Trophoblast cell (in vitro differentiated cells and primary cell): ENCODE results near the gene FGFR2.

Experiments used
- DNase-seq, 2 donors: peaks; one replicate each; pipeline ENCODE4 v3.0.0-alpha.2; 2016
- H2AFZ ChIP-seq: 2 replicates; pipeline ENCODE4 v1.6.1; 2013; ENCODE audit warnings: low read length, moderate library complexity, mild to moderate bottlenecking; ENCODE audit not compliant: insufficient read depth, poor library complexity
- H2AK5ac ChIP-seq: 2 replicates; pipeline ENCODE4 v1.6.1; 2013; ENCODE audit warnings: mild to moderate bottlenecking, low read length
- H2BK120ac ChIP-seq: 2 replicates; pipeline ENCODE4 v1.6.1; 2013; ENCODE audit warnings: low read length, mild to moderate bottlenecking, moderate library complexity; ENCODE audit not compliant: insufficient read depth, poor library complexity
- H2BK12ac ChIP-seq: 2 replicates; pipeline ENCODE4 v1.6.1; 2013; ENCODE audit warnings: mild to moderate bottlenecking, low read length, moderate library complexity
- H2BK5ac ChIP-seq: 2 replicates; pipeline ENCODE4 v1.6.1; 2013; ENCODE audit warnings: low read length, low read depth, moderate library complexity, mild to moderate bottlenecking; ENCODE audit not compliant: poor library complexity
- H3K14ac ChIP-seq: 2 replicates; pipeline ENCODE4 v1.6.1; 2013; ENCODE audit warnings: mild to moderate bottlenecking, low read length
- H3K18ac ChIP-seq: 2 replicates; pipeline ENCODE4 v1.6.1; 2013; ENCODE audit warnings: mild to moderate bottlenecking, low read length
- H3K23ac ChIP-seq: 2 replicates; pipeline ENCODE4 v1.6.1; 2013; ENCODE audit warnings: low read length
- H3K27ac ChIP-seq: 2 replicates; pipeline ENCODE4 v1.5.1; 2013; ENCODE audit warnings: low read depth, mild to moderate bottlenecking, inconsistent platforms, low read length, moderate library complexity
- H3K27me3 ChIP-seq: 2 replicates; pipeline ENCODE4 v1.6.1; 2013; ENCODE audit warnings: inconsistent platforms, mild to moderate bottlenecking, low read length, moderate library complexity; ENCODE audit not compliant: insufficient read depth
- H3K36me3 ChIP-seq, 2 experiments: 1 replicate in 1 of 2; 2 replicates in 1 of 2; pipeline ENCODE4 v1.6.1; 2013; ENCODE audit warnings: low read length in 2 of 2, mild to moderate bottlenecking in 2 of 2, moderate library complexity in 1 of 2; ENCODE audit not compliant: insufficient read depth in 2 of 2, control insufficient read depth in 1 of 2
- H3K4ac ChIP-seq: 2 replicates; pipeline ENCODE4 v1.6.1; 2013; ENCODE audit warnings: low read depth, mild to moderate bottlenecking, low read length, moderate library complexity
- H3K4me1 ChIP-seq, 2 experiments: 1 replicate in 1 of 2; 2 replicates in 1 of 2; pipeline ENCODE4 v1.6.1; 2013; ENCODE audit warnings: low read length in 2 of 2, mild to moderate bottlenecking in 2 of 2, moderate library complexity in 1 of 2; ENCODE audit not compliant: insufficient read depth in 2 of 2, control insufficient read depth in 1 of 2
- H3K4me2 ChIP-seq: 2 replicates; pipeline ENCODE4 v1.6.1; 2013; ENCODE audit warnings: inconsistent platforms, mild to moderate bottlenecking, low read length, moderate library complexity
- H3K4me3 ChIP-seq: 2 replicates; pipeline ENCODE4 v1.5.1; 2013; ENCODE audit warnings: mild to moderate bottlenecking, low read depth, low read length, inconsistent platforms
- H3K79me1 ChIP-seq: one replicate; pipeline ENCODE4 v1.6.1; 2013; ENCODE audit warnings: low read length
- H3K79me2 ChIP-seq: 2 replicates; pipeline ENCODE4 v1.6.1; 2013; ENCODE audit warnings: low read length, mild to moderate bottlenecking; ENCODE audit not compliant: control insufficient read depth, insufficient read depth, poor library complexity
- H3K9ac ChIP-seq: 2 replicates; pipeline ENCODE4 v1.6.1; 2013; ENCODE audit warnings: mild to moderate bottlenecking, low read length
- H3K9me3 ChIP-seq: 2 replicates; pipeline ENCODE4 v1.6.1; 2013; ENCODE audit warnings: low read depth, mild to moderate bottlenecking, control low read depth, inconsistent platforms, low read length; ENCODE audit not compliant: insufficient read depth
- H4K12ac ChIP-seq: 2 replicates; pipeline ENCODE4 v1.6.1; 2013; ENCODE audit warnings: low read depth, mild to moderate bottlenecking, low read length, moderate library complexity
- H4K8ac ChIP-seq: 2 replicates; pipeline ENCODE4 v1.6.1; 2013; ENCODE audit warnings: low read depth, mild to moderate bottlenecking, low read length, moderate library complexity
- H4K91ac ChIP-seq: one replicate; pipeline ENCODE4 v1.6.1; 2013; ENCODE audit warnings: low read depth, mild to moderate bottlenecking, low read length, moderate library complexity
- WGBS: extraction: QIAGEN DNeasy Blood & Tissue Kit; methylation state at CpG from one replicate; pipeline ENCODE4 v1.1.7; 2013; ENCODE audit warnings: missing lambda C conversion rate; ENCODE audit not compliant: insufficient read length, insufficient coverage; ENCODE audit errors: extremely low coverage; 5-methylcytosine and 5-hydroxymethylcytosine counted together

FGFR2 gene

DNA sequence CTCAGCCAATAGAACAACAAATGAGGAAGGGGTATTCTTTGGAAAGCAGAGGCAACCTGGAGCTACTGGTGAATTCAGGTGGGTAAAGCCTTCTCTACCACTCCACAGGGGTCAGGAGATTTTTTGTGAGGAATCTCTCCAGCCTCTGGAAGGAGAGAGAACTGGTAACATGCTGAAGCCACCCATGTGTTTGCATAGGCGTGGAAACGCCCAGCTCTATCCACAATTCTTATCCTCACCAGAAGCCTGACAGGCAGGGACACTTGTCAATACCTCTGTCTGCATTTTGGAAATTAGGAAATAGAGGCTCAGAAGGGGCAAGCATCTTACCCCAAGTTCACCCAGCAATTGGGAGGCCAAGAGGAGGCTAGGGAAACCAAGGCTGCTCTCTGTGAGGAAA is 133.7 kb downstream of the FGFR2 start:
- no peaks in the 10 kb centered on the region for H3K9me3 ChIP-seq
- no CpG with 5 or more reads among the region's 2 CpGs for WGBS
- H3K4me3 ChIP-seq = no peak overlapping the region
- H4K91ac ChIP-seq = no peak overlapping the region
- no peak overlapping the region for H3K14ac ChIP-seq
- no peaks in the 10 kb centered on the region for H3K79me1 ChIP-seq
- no peaks in the 10 kb centered on the region for H3K79me2 ChIP-seq
- no peak overlapping the region for H3K4me2 ChIP-seq
- no peak overlapping the region for H3K23ac ChIP-seq
- H4K8ac ChIP-seq = no peak overlapping the region
- no peak overlapping the region for H3K4ac ChIP-seq
- no peak overlapping the region for H3K18ac ChIP-seq
- no peak overlapping the region for H4K12ac ChIP-seq
- H2BK5ac ChIP-seq = no peak overlapping the region
- no peak overlapping the region for H3K9ac ChIP-seq
- DNase-seq = no peak
- no peak overlapping the region for H2BK12ac ChIP-seq
- no peaks in the 10 kb centered on the region for H3K36me3 ChIP-seq
- H3K27ac ChIP-seq = no peak overlapping the region
- peaks cover 5% of the 10 kb centered on the region in 2 experiments for H3K4me1 ChIP-seq
- H2AFZ ChIP-seq = no peak overlapping the region
- H2BK120ac ChIP-seq = no peak overlapping the region
- H3K27me3 ChIP-seq = no peaks in the 10 kb centered on the region
- no peak overlapping the region for H2AK5ac ChIP-seq

DNA sequence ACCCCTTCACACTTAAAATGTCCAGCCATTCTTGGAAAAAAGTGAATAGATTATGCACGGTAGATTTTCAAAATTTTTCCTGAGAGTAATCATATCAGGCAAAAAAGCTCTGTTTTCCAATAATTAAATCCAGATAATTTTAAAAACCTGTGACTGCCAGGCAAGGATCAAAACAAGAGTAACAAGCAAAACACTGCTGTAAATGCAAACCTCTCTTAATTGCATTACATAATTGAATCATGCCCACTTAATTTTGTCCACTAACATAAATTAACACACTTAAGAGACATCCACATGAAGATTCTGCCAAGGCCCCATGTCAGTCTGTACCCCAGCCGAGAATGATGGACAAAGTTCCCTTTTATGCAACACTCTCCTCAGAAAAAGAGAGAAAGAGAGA is 135.3 kb downstream of the FGFR2 start:
- no peak for DNase-seq
- Histone ChIP-seq H3K27ac (no peak overlapping the region), H2BK12ac (no peak overlapping the region), H3K23ac (no peak overlapping the region), H3K4ac (no peak overlapping the region), H4K12ac (no peak overlapping the region), H3K9ac (no peak overlapping the region), H3K9me3 (no peaks in the 10 kb centered on the region), H3K4me1 (peaks cover 5% of the 10 kb centered on the region in 2 experiments), H3K14ac (no peak overlapping the region), H3K79me2 (no peaks in the 10 kb centered on the region), H3K36me3 (no peaks in the 10 kb centered on the region), H3K4me3 (no peak overlapping the region), H2BK120ac (no peak overlapping the region), H3K18ac (no peak overlapping the region), H4K91ac (no peak overlapping the region), H3K79me1 (no peaks in the 10 kb centered on the region), H4K8ac (no peak overlapping the region), H3K4me2 (no peak overlapping the region), H3K27me3 (no peaks in the 10 kb centered on the region), H2AK5ac (no peak overlapping the region), H2BK5ac (no peak overlapping the region), H2AFZ (no peak overlapping the region)
- no CpG with 5 or more reads among the region's 2 CpGs for WGBS

DNA sequence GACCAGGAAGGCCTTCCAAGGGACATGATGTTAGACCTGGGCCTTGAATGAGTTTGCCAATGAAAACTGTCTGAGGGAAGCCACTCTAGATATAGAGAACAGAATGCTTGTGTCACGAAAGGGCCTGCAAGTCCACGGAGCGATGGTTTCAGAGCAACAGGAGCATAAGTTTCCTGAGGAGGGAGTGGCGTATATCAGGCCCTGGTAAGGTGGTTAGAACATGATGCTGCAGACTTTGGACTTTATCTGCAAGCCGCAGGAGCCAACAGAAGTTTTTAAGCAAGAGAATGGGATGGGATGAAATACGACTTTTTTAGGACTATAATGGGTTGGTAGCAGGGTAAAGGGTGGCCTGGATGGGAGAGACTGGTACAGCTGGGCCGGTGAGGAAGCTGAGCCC is 136.0 kb downstream of the FGFR2 start:
- no peak for DNase-seq
- Histone ChIP-seq H3K14ac (no peak overlapping the region), H2BK5ac (no peak overlapping the region), H3K79me1 (no peaks in the 10 kb centered on the region), H3K4ac (no peak overlapping the region), H2AFZ (no peak overlapping the region), H3K9ac (no peak overlapping the region), H3K36me3 (no peaks in the 10 kb centered on the region), H2BK12ac (no peak overlapping the region), H3K4me2 (no peak overlapping the region), H3K27ac (no peak overlapping the region), H4K8ac (no peak overlapping the region), H4K12ac (no peak overlapping the region), H3K23ac (no peak overlapping the region), H3K18ac (no peak overlapping the region), H3K9me3 (no peaks in the 10 kb centered on the region), H3K27me3 (no peaks in the 10 kb centered on the region), H2BK120ac (no peak overlapping the region), H3K79me2 (no peaks in the 10 kb centered on the region), H4K91ac (no peak overlapping the region), H3K4me1 (peaks cover 5% of the 10 kb centered on the region in 2 experiments), H2AK5ac (no peak overlapping the region), H3K4me3 (no peak overlapping the region)
- no CpG with 5 or more reads among the region's 7 CpGs for WGBS

DNA sequence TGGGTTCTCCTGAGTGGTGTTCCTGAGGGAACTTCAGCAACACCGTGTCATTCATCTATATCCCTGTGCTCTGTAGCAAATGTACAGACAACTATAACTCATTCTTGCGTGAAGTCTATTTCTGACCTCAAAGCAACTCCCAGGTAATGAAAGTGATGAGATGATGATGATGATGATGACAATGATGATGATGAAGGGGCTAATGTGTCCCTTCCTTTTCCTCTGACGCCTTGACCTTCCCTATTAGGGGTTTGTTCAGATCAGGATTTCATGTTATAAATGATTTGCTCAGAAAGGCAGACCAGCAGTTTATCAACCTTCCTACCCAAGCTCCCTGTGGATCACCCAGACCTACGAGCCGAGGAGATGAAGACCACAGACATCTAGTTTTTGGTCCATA is 136.9 kb downstream of the FGFR2 start:
- Histone ChIP-seq H4K91ac (no peak overlapping the region), H2AFZ (no peak overlapping the region), H3K9ac (no peak overlapping the region), H3K79me2 (no peaks in the 10 kb centered on the region), H3K9me3 (no peaks in the 10 kb centered on the region), H3K14ac (no peak overlapping the region), H4K12ac (no peak overlapping the region), H3K4me1 (peaks cover 5% of the 10 kb centered on the region in 2 experiments), H3K4me2 (no peak overlapping the region), H3K36me3 (no peaks in the 10 kb centered on the region), H3K27me3 (no peaks in the 10 kb centered on the region), H3K4ac (no peak overlapping the region), H2BK12ac (no peak overlapping the region), H3K23ac (no peak overlapping the region), H3K4me3 (no peak overlapping the region), H3K79me1 (no peaks in the 10 kb centered on the region), H4K8ac (no peak overlapping the region), H3K18ac (no peak overlapping the region), H2BK120ac (no peak overlapping the region), H3K27ac (no peak overlapping the region), H2BK5ac (no peak overlapping the region), H2AK5ac (no peak overlapping the region)
- no peak for DNase-seq
- no CpG with 5 or more reads among the region's 5 CpGs for WGBS
